Kidney epithelial cell (primary cell): ENCODE results near the gene WFDC1. TPM values are rescaled to one million over a fixed set of nuclear protein-coding genes. Genes with fewer than 3 reads are reported as not detected.

Experiments
- DNase-seq: peaks from one replicate; pipeline ENCODE4 v3.0.0-alpha.2; 2010; ENCODE audit warnings: low read depth
- H3K27me3 ChIP-seq: 2 replicates; pipeline ENCODE4 v1.6.0; 2011; ENCODE audit warnings: low read length; ENCODE audit not compliant: control insufficient read depth, insufficient read depth
- H3K36me3 ChIP-seq: 2 replicates; pipeline ENCODE4 v1.5.1; 2011; ENCODE audit warnings: low read length; ENCODE audit not compliant: control insufficient read depth, insufficient read depth
- H3K4me3 ChIP-seq: 2 replicates; pipeline ENCODE4 v1.5.1; 2011; ENCODE audit warnings: low read depth, mild to moderate bottlenecking, control low read depth, low read length
- CTCF ChIP-seq: IDR thresholded peaks from 2 replicates; pipeline ENCODE4 v1.5.1; 2011; ENCODE audit warnings: mild to moderate bottlenecking, moderate library complexity, low read length, control low read depth, inconsistent platforms; ENCODE audit not compliant: insufficient read depth, poor library complexity, severe bottlenecking
- total RNA-seq: library from RNA; depleted of rRNA; stranded (reverse); fragments of >200 nt; gene quantifications from 2 replicates; pipeline ENCODE4 v1.2.3, GENCODE V29; 2015

The WFDC1 gene
- total RNA-seq, 1 donor from 2014 or later = 0.29 TPM

DNA sequence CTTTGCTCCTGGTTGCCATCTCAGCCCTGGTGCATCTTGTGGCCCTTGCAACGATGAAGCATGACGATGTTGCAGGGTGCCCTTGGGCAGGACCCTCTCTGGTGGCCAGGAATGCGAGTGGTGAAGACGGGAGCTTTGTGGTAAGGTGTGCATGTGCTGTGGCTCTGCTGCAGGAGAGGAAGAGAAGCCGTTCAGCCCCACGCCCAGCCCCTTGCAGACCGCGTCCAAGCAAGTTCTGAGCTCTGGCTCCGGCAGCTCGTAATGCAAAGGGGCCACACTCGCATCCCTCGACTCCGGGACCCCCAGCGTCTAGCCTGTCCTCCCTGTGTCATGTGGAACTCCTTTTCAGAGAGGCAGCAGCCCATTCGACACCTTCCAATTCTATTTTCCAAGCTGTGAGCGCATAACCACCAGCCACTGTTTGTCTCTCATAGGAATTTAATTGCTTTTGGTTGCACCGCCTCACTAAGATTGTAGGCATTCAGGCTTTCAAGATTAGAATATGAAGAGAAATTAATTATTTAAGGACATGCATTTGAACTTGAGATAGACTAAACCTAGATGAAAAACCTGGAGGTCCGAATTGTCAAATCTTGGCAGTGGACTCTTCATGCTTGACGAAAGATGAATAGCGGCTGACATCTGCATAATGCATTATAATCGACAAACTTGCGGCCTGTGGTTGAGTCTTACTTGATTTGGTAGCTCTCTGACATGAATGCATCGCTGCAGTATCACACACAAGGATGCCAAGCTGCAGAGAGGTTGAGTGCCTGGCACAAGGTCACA, 33.7 kb upstream of the WFDC1 start:
- Histone ChIP-seq H3K4me3 (no peak overlapping the region), H3K27me3 (peaks cover 16% of the 10 kb centered on the region), H3K36me3 (no peaks in the 10 kb centered on the region)
- TF ChIP-seq CTCF = no peak
- DNase-seq = no peak

- no peak for TF ChIP-seq CTCF
- peaks cover 11% of the 10 kb centered on the region for H3K27me3 ChIP-seq
- H3K36me3 ChIP-seq = no peaks in the 10 kb centered on the region
- no peak overlapping the region for H3K4me3 ChIP-seq
- DNase-seq = no peak
These were observed 32.6 kb upstream of the WFDC1 start for GRCh38 chr16:84262031-84262430.

DNA sequence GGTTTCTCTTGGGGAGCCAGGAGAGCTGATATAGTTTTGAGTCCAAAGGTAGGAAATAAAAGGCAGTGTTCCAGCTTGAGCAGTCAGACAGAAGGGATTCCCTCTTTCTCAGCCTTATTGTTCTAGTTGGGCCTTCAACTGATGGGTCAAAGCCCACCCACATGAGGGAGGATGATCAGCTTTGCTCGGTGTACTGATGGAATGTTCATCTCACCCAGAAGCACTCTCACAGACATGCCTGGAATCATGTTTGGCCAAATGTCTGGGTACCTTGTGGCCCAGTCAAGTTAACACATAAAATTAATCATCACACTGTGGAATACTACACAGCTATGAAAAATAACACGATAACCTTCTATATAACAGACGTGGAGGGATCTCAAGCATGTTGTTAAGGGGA, 31.7 kb upstream of the WFDC1 start:
- Histone ChIP-seq H3K4me3 (no peak overlapping the region), H3K27me3 (peaks cover 11% of the 10 kb centered on the region), H3K36me3 (no peaks in the 10 kb centered on the region)
- DNase-seq = no peak
- TF ChIP-seq CTCF = no peak

DNA sequence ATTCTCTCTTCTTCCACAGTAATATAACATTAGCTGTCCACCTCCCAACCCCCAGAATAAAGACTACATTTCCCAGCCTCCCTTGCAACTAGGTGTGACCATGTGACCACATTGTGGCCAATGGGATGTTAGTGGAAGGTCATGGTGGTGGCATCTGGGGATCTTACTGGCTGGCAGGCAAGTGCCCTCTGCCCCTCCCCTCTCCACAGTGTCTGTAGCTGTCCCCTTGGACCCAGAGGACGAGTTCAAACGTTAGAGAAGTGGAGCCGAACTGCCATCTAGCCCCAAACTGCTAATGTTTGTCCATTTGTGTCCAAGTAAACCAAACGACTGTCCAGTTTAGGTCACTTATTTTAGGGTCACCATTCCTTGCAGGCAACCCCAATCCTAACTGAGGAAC, 28.2 kb upstream of the WFDC1 start:
- no peak for DNase-seq
- TF ChIP-seq CTCF = no peak
- peaks cover 9% of the 10 kb centered on the region for H3K27me3 ChIP-seq
- no peak overlapping the region for H3K4me3 ChIP-seq
- H3K36me3 ChIP-seq = no peaks in the 10 kb centered on the region

- Histone ChIP-seq H3K27me3 (peaks cover 10% of the 10 kb centered on the region), H3K4me3 (no peak overlapping the region), H3K36me3 (no peaks in the 10 kb centered on the region)
- DNase-seq = no peak
- TF ChIP-seq CTCF = no peak
These were observed 27.3 kb upstream of the WFDC1 start for GRCh38 chr16:84267380-84267779.
